Amniotic epithelial cell (primary cell): Measurements from ENCODE around the gene CLEC16A.
A peak's percentile ranks its signal among the peaks of the same experiment; 100 is the strongest.

Experiments
- DNase-seq: peaks from one replicate; pipeline ENCODE4 v3.0.0-alpha.2; 2010; ENCODE audit warnings: low read depth

The CLEC16A gene

DNA sequence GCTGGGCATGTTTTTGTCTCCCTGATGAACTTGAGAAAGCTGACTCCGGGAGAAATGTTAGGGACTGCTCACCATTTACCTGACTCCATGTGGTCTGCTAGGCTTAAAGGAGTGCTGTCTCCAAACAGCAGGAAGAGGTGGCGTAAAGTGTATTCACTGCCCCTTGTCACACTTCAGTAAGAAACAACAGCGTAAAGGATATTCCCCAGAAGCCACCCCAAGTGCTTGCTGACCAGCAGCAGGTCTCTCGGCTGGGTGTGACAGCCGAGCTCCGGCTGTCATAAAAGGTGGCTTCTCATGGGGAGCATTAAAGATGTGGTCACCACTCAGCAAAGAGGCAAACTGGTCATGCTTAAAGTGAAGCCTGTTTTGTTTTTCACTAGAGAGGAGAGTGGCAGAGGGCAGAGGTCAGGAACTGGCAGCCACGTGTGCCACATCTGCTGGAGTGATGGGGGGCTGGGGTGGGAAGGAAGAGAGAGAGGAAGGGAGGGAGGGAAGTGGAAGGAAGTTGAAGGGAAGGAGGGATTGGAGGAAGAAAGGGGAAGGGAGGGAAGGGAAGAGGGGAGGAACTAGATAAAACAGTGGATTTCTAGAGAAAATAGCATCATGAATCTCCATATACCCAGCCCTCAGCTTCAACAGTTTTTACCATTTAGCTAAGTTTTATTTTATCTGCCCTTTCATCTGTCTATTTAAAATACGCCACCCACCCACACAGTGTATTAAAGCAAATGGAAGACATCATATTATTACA lies 119.3 kb downstream of the CLEC16A start:
- DNase-seq = no peak

GRCh38 chr16:11064202-11064540 lies 119.8 kb downstream of the CLEC16A start:
- DNase-seq = no peak

- peak; percentile 40 for DNase-seq
These were observed 120.5 kb downstream of the CLEC16A start for GRCh38 chr16:11064851-11065250.

GRCh38 chr16:11066261-11066870 lies 122.0 kb downstream of the CLEC16A start:
- no peak for DNase-seq

- DNase-seq = no peak
These were observed 122.9 kb downstream of the CLEC16A start for GRCh38 chr16:11067266-11067665.

DNA sequence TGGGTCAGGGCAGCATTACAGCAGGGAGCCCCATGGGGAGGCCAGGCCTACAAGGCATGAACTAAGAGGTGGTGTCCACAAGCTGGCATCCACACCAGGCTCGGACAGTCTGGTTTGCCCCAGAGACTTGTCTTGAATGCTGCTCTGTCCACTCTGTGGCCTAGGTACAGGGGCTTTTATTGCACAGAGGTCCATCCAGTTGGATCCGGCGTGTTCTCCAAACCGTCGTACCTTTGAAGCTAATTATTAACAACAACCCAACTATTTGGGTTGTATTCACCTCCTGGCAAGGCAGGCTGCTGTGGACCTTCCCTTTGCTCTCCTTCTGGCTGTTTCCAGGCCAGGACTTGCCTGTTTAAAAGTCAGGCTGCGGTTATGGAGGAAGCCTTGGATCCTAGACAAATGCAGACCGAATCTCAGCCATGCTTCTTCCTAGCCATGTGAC lies 123.4 kb downstream of the CLEC16A start:
- DNase-seq = no peak

GRCh38 chr16:11071829-11072228 lies 127.5 kb downstream of the CLEC16A start:
- peak; percentile 92 for DNase-seq

- no peak for DNase-seq
These were observed 128.2 kb downstream of the CLEC16A start for GRCh38 chr16:11072420-11073153.

GRCh38 chr16:11073407-11073999 lies 129.1 kb downstream of the CLEC16A start:
- no peak for DNase-seq

DNA sequence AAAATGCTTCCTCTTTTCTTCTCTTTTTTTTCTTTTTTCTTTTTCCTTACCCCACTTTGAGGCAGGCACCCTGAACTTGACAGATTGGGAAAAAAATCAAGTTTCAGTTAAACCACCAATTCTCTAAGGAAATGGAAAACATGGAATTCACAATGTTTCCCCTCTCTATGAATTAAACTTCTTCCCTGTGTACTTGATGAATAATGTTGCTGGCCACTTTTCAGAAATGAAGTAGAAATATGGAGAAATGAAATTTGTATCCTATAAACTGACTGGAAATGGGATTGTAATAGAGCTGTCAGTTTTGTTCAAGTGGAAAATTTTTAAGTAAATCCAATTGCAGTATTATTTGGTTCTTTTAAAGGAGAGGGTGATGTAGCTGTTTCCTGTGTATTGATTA lies 129.8 kb downstream of the CLEC16A start:
- DNase-seq = no peak

- no peak for DNase-seq
These were observed 130.8 kb downstream of the CLEC16A start for GRCh38 chr16:11075163-11075562.

- no peak for DNase-seq
These were observed 132.1 kb downstream of the CLEC16A start for GRCh38 chr16:11076259-11077018.

DNA sequence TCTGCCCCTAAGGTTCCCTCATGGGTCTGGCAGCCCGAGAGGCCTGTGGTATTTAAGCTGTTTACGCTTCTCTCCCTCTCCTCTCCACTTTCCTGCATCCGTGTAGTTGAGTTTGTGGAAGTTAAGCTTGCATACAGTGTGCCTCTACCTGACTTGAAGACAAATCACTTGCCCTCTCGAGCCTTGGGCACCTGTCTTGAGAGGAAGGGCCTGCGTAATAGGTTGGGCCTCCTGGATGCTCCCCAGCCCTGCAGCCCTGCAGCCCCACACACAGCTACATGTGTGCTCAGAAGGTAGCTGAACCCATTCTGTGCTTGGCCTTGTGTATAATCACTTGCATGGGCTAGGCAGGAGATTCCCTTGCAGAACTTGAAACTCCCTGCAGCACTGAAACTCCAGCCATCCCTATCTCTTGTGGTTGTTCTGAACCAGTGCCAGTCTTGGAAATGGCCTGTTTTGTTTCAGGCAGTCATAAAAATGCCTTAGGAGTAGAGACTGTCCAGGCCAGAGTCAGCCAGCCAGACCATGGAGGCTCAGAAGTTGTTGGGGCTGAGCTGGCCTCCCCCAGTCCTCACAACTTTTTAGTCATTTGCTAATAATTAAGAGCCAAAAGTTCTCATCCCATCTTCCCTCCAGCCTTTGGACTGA lies 134.6 kb downstream of the CLEC16A start:
- DNase-seq = peak; percentile 98

DNA sequence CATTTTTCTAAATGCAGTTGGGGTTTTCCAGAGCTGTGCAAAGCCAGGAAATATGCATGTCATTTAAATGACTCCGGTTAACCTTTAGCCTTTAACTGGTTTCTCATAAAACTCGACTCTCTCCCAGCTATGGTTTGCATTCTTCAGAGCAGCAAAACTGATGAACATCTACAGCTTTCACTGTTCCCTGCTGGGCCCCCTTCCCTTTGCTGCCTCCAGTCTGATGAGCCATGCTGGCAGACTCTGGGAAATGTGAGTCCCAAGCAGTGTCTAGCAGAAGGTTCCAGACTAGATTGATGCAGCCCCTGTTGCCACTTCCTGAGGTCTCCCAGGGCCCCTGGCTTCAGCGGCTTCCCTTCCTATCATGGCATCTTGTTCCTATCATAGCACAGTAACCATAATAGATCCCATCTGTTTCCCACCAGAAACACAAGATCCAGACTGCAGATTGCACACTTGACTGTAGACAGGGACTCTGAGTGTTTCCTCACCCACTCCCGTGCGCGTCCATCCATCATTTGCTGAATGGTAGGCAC lies 135.4 kb downstream of the CLEC16A start:
- DNase-seq = peak; percentile 85

GRCh38 chr16:11080327-11080967 lies 136.1 kb downstream of the CLEC16A start:
- no peak for DNase-seq

- no peak for DNase-seq
These were observed 136.8 kb downstream of the CLEC16A start for GRCh38 chr16:11080999-11081630.

DNA sequence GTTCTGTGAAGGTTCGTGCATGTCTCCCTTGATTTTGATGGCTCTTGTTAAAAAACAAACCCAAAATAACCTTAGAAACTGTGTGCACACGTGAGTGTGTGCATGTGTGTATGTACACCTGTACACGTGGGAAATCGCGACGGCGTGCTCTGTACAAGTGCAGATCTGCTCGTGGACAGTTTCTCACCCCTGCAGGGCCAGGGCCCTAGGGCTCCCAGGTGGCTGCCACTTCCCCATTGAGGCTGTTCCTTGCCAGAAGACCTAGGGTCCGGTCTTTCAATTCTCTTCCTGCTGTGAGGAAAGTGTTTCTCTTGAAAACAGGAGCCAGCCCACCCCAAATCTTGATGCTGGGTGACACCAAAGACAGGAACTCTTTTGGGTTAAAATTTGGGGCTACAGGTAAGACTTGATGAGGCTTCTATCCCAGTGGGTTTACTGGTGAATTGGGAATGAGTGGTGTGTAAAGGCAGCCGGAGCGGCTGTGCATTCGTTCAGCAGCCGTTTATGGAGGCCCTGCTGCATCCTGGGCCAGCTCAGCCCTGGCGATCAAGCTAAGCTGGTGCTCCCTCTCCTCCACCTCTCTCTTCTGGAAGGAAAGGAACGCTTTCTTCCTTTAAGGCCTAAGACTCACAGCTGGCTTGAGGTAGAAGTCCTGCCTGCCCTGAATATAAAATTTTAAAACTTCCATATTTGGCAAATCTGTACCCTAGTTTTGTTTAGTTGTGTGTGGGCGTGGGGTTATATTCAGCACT lies 137.9 kb downstream of the CLEC16A start:
- DNase-seq = no peak

GRCh38 chr16:11082860-11083388 lies 138.6 kb downstream of the CLEC16A start:
- DNase-seq = no peak

GRCh38 chr16:11084484-11084875 lies 140.1 kb downstream of the CLEC16A start:
- peak; percentile 86 for DNase-seq
